H1 (cell line): ENCODE results near the gene TMEM145. TPM values are rescaled to one million over a fixed set of nuclear protein-coding genes. Genes with fewer than 3 reads are reported as not detected.

ENCODE experiments used
- ATF2 ChIP-seq: IDR thresholded peaks from 2 replicates; pipeline ENCODE4 v1.6.1; 2012; ENCODE audit warnings: low read length, inconsistent platforms
- CHD7 ChIP-seq: fragments of 300-600 bp; sonication (generic); IDR thresholded peaks from 2 replicates; pipeline ENCODE4 v1.7.1; 2012; ENCODE audit warnings: low read length, moderate library complexity, mild to moderate bottlenecking, inconsistent platforms; ENCODE audit not compliant: insufficient replicate concordance
- EP300 ChIP-seq, 2 experiments: IDR thresholded peaks; 1 replicate in 1 of 2; 2 replicates in 1 of 2; pipeline ENCODE4 v1.6.1; 2011 to 2012; ENCODE audit warnings: low read depth in 2 of 2, low read length in 2 of 2, mild to moderate bottlenecking in 2 of 2, borderline replicate concordance in 1 of 2, inconsistent platforms in 1 of 2, moderate library complexity in 1 of 2
- FOSL1 ChIP-seq: IDR thresholded peaks from 2 replicates; pipeline ENCODE4 v1.6.1; 2011; ENCODE audit warnings: mild to moderate bottlenecking, low read depth, low read length, moderate library complexity; ENCODE audit not compliant: insufficient read depth
- JUN ChIP-seq: IDR thresholded peaks from 2 replicates; pipeline ENCODE4 v1.6.1; 2011; ENCODE audit warnings: low read depth, mild to moderate bottlenecking, improper control_type of control experiment, low read length
- NANOG ChIP-seq: IDR thresholded peaks from 2 replicates; pipeline ENCODE4 v1.6.1; 2011; ENCODE audit warnings: low read length, low read depth, mild to moderate bottlenecking, inconsistent platforms; ENCODE audit not compliant: insufficient read depth, poor library complexity, severe bottlenecking
- TAF7 ChIP-seq: optimal IDR thresholded peaks from 2 replicates; pipeline ENCODE3; 2011; ENCODE audit warnings: low read depth, mild to moderate bottlenecking, inconsistent platforms, low read length, moderate library complexity, borderline replicate concordance
- polyA plus RNA-seq, 7 experiments: library from polyadenylated mRNA; depleted of rRNA in 3 of 7; stranded (reverse) in 5 of 7; unstranded in 2 of 7; fragments of >200 nt in 5 of 7; fragments of 200-250 nt in 2 of 7; gene quantifications; 1 replicate in 5 of 7; 2 replicates in 1 of 7; 4 replicates in 1 of 7; pipeline versions ENCODE4 v1.2.1 to v1.2.3, GENCODE V29; 2011 to 2013; ENCODE audit warnings: missing spikeins in 2 of 7, mixed read lengths in 2 of 7
- total RNA-seq: library from RNA; stranded (reverse); fragmentation: NEBNext Ultra II Directional; extraction: Animal tissue kit (Norgen Biotek cat#: 25700); gene quantifications from 2 replicates; pipeline ENCODE4 v1.2.1, GENCODE V29; 2021

TMEM145 gene
- total and polyA plus RNA-seq, 2 of the 8 experiments (the other 6 are each of a cell fraction or from before 2014, with no cell fraction given), result 2.3 to 4.7 TPM

- TF ChIP-seq CHD7 (no peak), EP300 (IDR thresholded peaks at IDR 0.05; ENCODE audit: borderline replicate concordance in 1 of 2, low read depth in 2 of 2, low read length in 2 of 2) (no peak), FOSL1 (no peak), NANOG (no peak), JUN (no peak), ATF2 (no peak), TAF7 (no peak)
Measured at GRCh38 chr19:42288881-42289555, 24.1 kb upstream of the TMEM145 start (continued).
